H1 (cell line): ENCODE data around the gene RASL10A. TPM values are rescaled to one million over a fixed set of nuclear protein-coding genes. Genes with fewer than 3 reads are reported as not detected.

Experiments
- CTCF ChIA-PET: fragments of 300-600 bp; sonication (Branson Sonifier 250); formaldehyde crosslinking; loops from one replicate; lab custom pipeline; 2021; ENCODE audit not compliant: partially characterized antibody; lab: Charles Lee
- POLR2A ChIA-PET: fragments of 300-600 bp; sonication (Branson Sonifier 250); formaldehyde crosslinking; loops from one replicate; lab custom pipeline; 2021; ENCODE audit warnings: inconsistent platforms; ENCODE audit not compliant: partially characterized antibody; lab: Charles Lee
- DNase-seq, 2 experiments: peaks; one replicate each; pipeline versions ENCODE4 v3.0.0 to v3.0.0-alpha.2; 2010 to 2022; ENCODE audit warnings: low spot score in 2 of 2, low read depth in 1 of 2, mixed read lengths in 1 of 2
- FAIRE-seq: peaks from 2 replicates; lab custom pipeline; 2011; peaks lifted over from hg19 to GRCh38; lab: Jason Lieb, UNC
- H2AFZ ChIP-seq: 2 replicates; pipeline ENCODE4 v1.8.1; 2012; ENCODE audit warnings: low read length, inconsistent platforms
- H2AK5ac ChIP-seq: 2 replicates; pipeline ENCODE4 v1.6.1; 2013; ENCODE audit warnings: low read depth, low read length
- H2BK120ac ChIP-seq: replicated peaks from 2 replicates; pipeline ENCODE3; 2013; ENCODE audit warnings: low read depth, low read length, inconsistent platforms
- H2BK12ac ChIP-seq: 2 replicates; pipeline ENCODE4 v1.6.1; 2013; ENCODE audit warnings: low read depth, low read length
- H2BK15ac ChIP-seq: 2 replicates; pipeline ENCODE4 v1.6.1; 2013; ENCODE audit warnings: low read length
- H2BK20ac ChIP-seq: 2 replicates; pipeline ENCODE4 v1.6.1; 2013; ENCODE audit warnings: low read length
- H2BK5ac ChIP-seq: 2 replicates; pipeline ENCODE4 v1.6.1; 2013; ENCODE audit warnings: low read depth, low read length
- H3K14ac ChIP-seq: 2 replicates; pipeline ENCODE4 v1.6.1; 2013; ENCODE audit warnings: inconsistent platforms; ENCODE audit not compliant: insufficient read length
- H3K18ac ChIP-seq: 2 replicates; pipeline ENCODE4 v1.6.1; 2013; ENCODE audit warnings: low read length; ENCODE audit errors: extremely low read depth
- H3K23ac ChIP-seq: 2 replicates; pipeline ENCODE4 v1.6.1; 2013; ENCODE audit warnings: inconsistent platforms; ENCODE audit not compliant: insufficient read length
- H3K23me2 ChIP-seq: 2 replicates; pipeline ENCODE4 v1.6.1; 2013; ENCODE audit warnings: low read depth, low read length
- H3K27ac ChIP-seq: 2 replicates; pipeline ENCODE4 v1.6.1; 2011; ENCODE audit warnings: low read depth, low read length, inconsistent platforms
- H3K27me3 ChIP-seq, 4 experiments: replicated peaks in 1 of 4; 1 replicate in 1 of 4; 2 replicates in 3 of 4; pipeline versions ENCODE4 v1.6.1 to v1.8.1; 2011 to 2013; ENCODE audit warnings: low read length in 3 of 4, mild to moderate bottlenecking in 3 of 4, inconsistent platforms in 2 of 4, mixed read lengths in 2 of 4, moderate library complexity in 1 of 4; ENCODE audit not compliant: control insufficient read depth in 3 of 4, insufficient read depth in 3 of 4; ENCODE audit errors: extremely low read depth in 1 of 4
- H3K36me3 ChIP-seq, 4 experiments: 2 replicates each; pipeline versions ENCODE4 v1.6.1 to v1.8.1; 2011 to 2013; ENCODE audit warnings: mild to moderate bottlenecking in 4 of 4, low read length in 3 of 4, moderate library complexity in 2 of 4, control low read depth in 1 of 4, inconsistent platforms in 1 of 4; ENCODE audit not compliant: insufficient read depth in 4 of 4, control insufficient read depth in 2 of 4
- H3K4ac ChIP-seq: replicated peaks from 2 replicates; pipeline ENCODE3; 2013; ENCODE audit warnings: low read length, low read depth, mixed read lengths, inconsistent platforms; ENCODE audit not compliant: insufficient read length
- H3K4me1 ChIP-seq, 4 experiments: replicated peaks in 1 of 4; 1 replicate in 1 of 4; 2 replicates in 3 of 4; pipeline versions ENCODE4 v1.6.1 to v1.8.1; 2011 to 2013; ENCODE audit warnings: low read length in 3 of 4, inconsistent platforms in 2 of 4, mixed read lengths in 1 of 4; ENCODE audit not compliant: insufficient read depth in 4 of 4, control insufficient read depth in 3 of 4
- H3K4me2 ChIP-seq, 2 experiments: 2 replicates each; pipeline versions ENCODE4 v1.6.1 to v1.8.1; 2011 to 2013; ENCODE audit warnings: low read depth in 2 of 2, low read length in 2 of 2, control low read depth in 1 of 2, inconsistent platforms in 1 of 2, mild to moderate bottlenecking in 1 of 2; ENCODE audit not compliant: insufficient read depth in 1 of 2
- H3K4me3 ChIP-seq, 4 experiments: fragments of 200-600, 300-600 bp in 1 of 4; sonication (generic), shearing (Covaris generic), sonication (Bioruptor Twin) in 1 of 4; 2 replicates each; pipeline versions ENCODE4 v1.5.1 to v1.8.1; 2011 to 2016; ENCODE audit warnings: low read length in 4 of 4, low read depth in 3 of 4, control low read depth in 2 of 4, inconsistent platforms in 2 of 4, mild to moderate bottlenecking in 2 of 4, mixed read lengths in 1 of 4, moderate library complexity in 1 of 4; ENCODE audit not compliant: insufficient read depth in 2 of 4; ENCODE audit errors: extremely low read depth in 1 of 4
- H3K56ac ChIP-seq: replicated peaks from 2 replicates; pipeline ENCODE3; 2013; ENCODE audit warnings: low read depth, mild to moderate bottlenecking, mixed read lengths, low read length, inconsistent platforms; ENCODE audit not compliant: insufficient read length
- H3K79me1 ChIP-seq: 2 replicates; pipeline ENCODE4 v1.6.1; 2013; ENCODE audit warnings: low read depth, low read length, control low read depth
- H3K79me2 ChIP-seq, 2 experiments: 2 replicates each; pipeline versions ENCODE4 v1.6.1 to v1.8.1; 2012 to 2013; ENCODE audit warnings: low read length in 2 of 2, mild to moderate bottlenecking in 2 of 2, inconsistent platforms in 1 of 2; ENCODE audit not compliant: insufficient read depth in 2 of 2, control insufficient read depth in 1 of 2
- H3K9ac ChIP-seq, 4 experiments: replicated peaks in 1 of 4; 1 replicate in 1 of 4; 2 replicates in 3 of 4; pipeline versions ENCODE4 v1.6.1 to v1.8.1; 2011 to 2013; ENCODE audit warnings: low read depth in 3 of 4, low read length in 3 of 4, control low read depth in 2 of 4, mild to moderate bottlenecking in 2 of 4, moderate library complexity in 2 of 4, inconsistent platforms in 1 of 4; ENCODE audit errors: extremely low read depth in 1 of 4
- H3K9me3 ChIP-seq, 2 experiments: 2 replicates each; pipeline versions ENCODE4 v1.6.1 to v1.8.1; 2012 to 2013; ENCODE audit warnings: mild to moderate bottlenecking in 2 of 2, moderate library complexity in 2 of 2, control low read depth in 1 of 2, inconsistent platforms in 1 of 2, low read depth in 1 of 2, low read length in 1 of 2, mixed read lengths in 1 of 2; ENCODE audit not compliant: insufficient read depth in 2 of 2
- H4K20me1 ChIP-seq, 2 experiments: replicated peaks in 1 of 2; 2 replicates each; pipeline versions ENCODE3 to v1.8.1; 2011 to 2013; ENCODE audit warnings: inconsistent platforms in 2 of 2, low read length in 2 of 2, mild to moderate bottlenecking in 1 of 2; ENCODE audit not compliant: insufficient read depth in 2 of 2, control insufficient read depth in 1 of 2
- H4K5ac ChIP-seq: 2 replicates; pipeline ENCODE4 v1.6.1; 2013; ENCODE audit warnings: low read length, low read depth, mixed read lengths, inconsistent platforms; ENCODE audit not compliant: insufficient read length
- H4K8ac ChIP-seq: 2 replicates; pipeline ENCODE4 v1.8.0; 2013; ENCODE audit warnings: mild to moderate bottlenecking, moderate library complexity, low read length, inconsistent platforms; ENCODE audit not compliant: insufficient read depth; ENCODE audit errors: extremely low read depth
- H4K91ac ChIP-seq: replicated peaks from 2 replicates; pipeline ENCODE3; 2013; ENCODE audit warnings: low read length, mixed read lengths, inconsistent platforms; ENCODE audit not compliant: insufficient read length
- CHD2 ChIP-seq: IDR thresholded peaks from 2 replicates; pipeline ENCODE4 v1.6.1; 2012; ENCODE audit warnings: low read length, improper control_type of control experiment
- FOSL1 ChIP-seq: IDR thresholded peaks from 2 replicates; pipeline ENCODE4 v1.6.1; 2011; ENCODE audit warnings: mild to moderate bottlenecking, low read depth, low read length, moderate library complexity; ENCODE audit not compliant: insufficient read depth
- HDAC6 ChIP-seq: IDR thresholded peaks from one replicate; pipeline ENCODE4 v1.7.1; 2012; ENCODE audit warnings: low read depth, mild to moderate bottlenecking, inconsistent platforms, low read length, moderate library complexity
- RAD21 ChIP-seq, 2 experiments: IDR thresholded peaks in 1 of 2; conservative IDR thresholded peaks in 1 of 2; 2 replicates each; pipeline ENCODE4 v1.6.1; 2011; ENCODE audit warnings: low read depth in 2 of 2, low read length in 2 of 2, improper control_type of control experiment in 1 of 2, inconsistent platforms in 1 of 2, mild to moderate bottlenecking in 1 of 2, moderate library complexity in 1 of 2
- SUZ12 ChIP-seq: fragments of 200-600 bp; sonication (generic); IDR thresholded peaks from 2 replicates; pipeline ENCODE4 v1.6.1; 2012; ENCODE audit warnings: mild to moderate bottlenecking, inconsistent platforms, low read length, moderate library complexity, mixed read lengths
- TBP ChIP-seq: IDR thresholded peaks from 2 replicates; pipeline ENCODE4 v1.6.1; 2011; ENCODE audit warnings: low read depth, low read length, improper control_type of control experiment
- WGBS, 2 experiments: shearing (Covaris generic) in 1 of 2; methylation state at CpG; one replicate each; pipeline versions ENCODE4 v1.1.6 to v1.1.7; 2013 to 2015; ENCODE audit warnings: low lambda C conversion rate in 2 of 2, mixed read lengths in 2 of 2, inconsistent platforms in 1 of 2, low coverage in 1 of 2, missing lambda C conversion rate in 1 of 2; ENCODE audit not compliant: insufficient replicate concordance in 2 of 2, insufficient coverage in 1 of 2, insufficient read length in 1 of 2; ENCODE audit errors: extremely low coverage in 1 of 2, missing lambda C conversion rate in 1 of 2; 5-methylcytosine and 5-hydroxymethylcytosine counted together
- polyA plus RNA-seq, 7 experiments: library from polyadenylated mRNA; depleted of rRNA in 3 of 7; stranded (reverse) in 5 of 7; unstranded in 2 of 7; fragments of >200 nt in 5 of 7; fragments of 200-250 nt in 2 of 7; gene quantifications; 1 replicate in 5 of 7; 2 replicates in 1 of 7; 4 replicates in 1 of 7; pipeline versions ENCODE4 v1.2.1 to v1.2.3, GENCODE V29; 2011 to 2013; ENCODE audit warnings: missing spikeins in 2 of 7, mixed read lengths in 2 of 7
- total RNA-seq: library from RNA; stranded (reverse); fragmentation: NEBNext Ultra II Directional; extraction: Animal tissue kit (Norgen Biotek cat#: 25700); gene quantifications from 2 replicates; pipeline ENCODE4 v1.2.1, GENCODE V29; 2021
- TF ChIP-seq, protein P1 (sequence below): IDR thresholded peaks from 2 replicates; pipeline ENCODE4 v1.6.1; 2012; ENCODE audit warnings: inconsistent platforms
- TF ChIP-seq, protein P2 (sequence below): IDR thresholded peaks from 2 replicates; pipeline ENCODE4 v1.6.1; 2011; ENCODE audit warnings: low read depth, mild to moderate bottlenecking, low read length; ENCODE audit not compliant: insufficient read depth
- TF ChIP-seq, protein P3 (sequence below), 3 experiments: IDR thresholded peaks; 1 replicate in 2 of 3; 2 replicates in 1 of 3; pipeline versions ENCODE4 v1.5.1 to v1.6.1; 2011; ENCODE audit warnings: low read length in 3 of 3, mild to moderate bottlenecking in 3 of 3, inconsistent platforms in 2 of 3, low read depth in 1 of 3, moderate library complexity in 1 of 3; ENCODE audit not compliant: insufficient read depth in 1 of 3; ENCODE audit errors: control extremely low read depth in 1 of 3

Gene RASL10A
- total and polyA plus RNA-seq, 2 of the 8 experiments (the other 6 are each of a cell fraction or from before 2014, with no cell fraction given), result 1.1 to 1.5 TPM

DNA sequence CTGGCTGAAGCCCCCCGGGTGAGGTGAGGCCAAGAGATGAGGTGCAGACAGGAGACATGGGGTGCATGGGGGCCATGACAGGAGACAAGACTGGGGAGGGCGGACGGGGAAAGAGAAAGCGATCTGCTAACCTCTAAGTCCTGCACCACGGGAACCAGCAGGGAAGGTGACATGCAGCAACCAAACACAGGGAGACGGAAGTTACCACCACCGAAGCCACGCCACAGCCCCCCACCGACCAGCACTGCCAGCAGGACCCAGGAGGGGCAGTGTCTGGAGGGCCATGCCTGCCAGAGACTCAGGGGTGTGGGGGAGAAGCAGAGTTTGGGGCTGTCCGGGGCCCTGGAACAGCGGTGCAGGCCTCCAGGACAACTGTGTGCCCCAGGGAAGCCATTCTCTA, 14.1 kb upstream of the RASL10A start:
- WGBS, 2 experiments, result 92% methylated on average over 11 of the region's 11 CpGs; no CpG with 5 or more reads in 1 of the 2 experiments
- Histone ChIP-seq H3K14ac (no peak overlapping the region), H4K20me1 (peaks cover 3 to 6% of the 10 kb centered on the region in 2 experiments), H2AK5ac (no peak overlapping the region), H3K4me2 (no peak overlapping the region), H3K79me2 (no peaks in the 10 kb centered on the region), H4K5ac (no peak overlapping the region), H4K91ac (no peak overlapping the region), H2BK15ac (no peak overlapping the region), H3K4me1 (no peaks in the 10 kb centered on the region; a peak in 1 of 7 replicates), H3K9me3 (no peaks in the 10 kb centered on the region), H2AFZ (no peak overlapping the region), H3K18ac (no peak overlapping the region), H3K23ac (no peak overlapping the region), H2BK12ac (no peak overlapping the region), H3K36me3 (peaks cover 4 to 13% (median 11%) of the 10 kb centered on the region in 4 experiments; a peak in 7 of 8 replicates), H2BK5ac (no peak overlapping the region), H3K27ac (no peak overlapping the region), H2BK20ac (no peak overlapping the region), H3K27me3 (no peaks in the 10 kb centered on the region), H4K8ac (no peak overlapping the region), H2BK120ac (no peak overlapping the region), H3K56ac (no peak overlapping the region), H3K4ac (no peak overlapping the region), H3K9ac (no peak overlapping the region), H3K79me1 (no peaks in the 10 kb centered on the region), H3K4me3 (no peak overlapping the region), H3K23me2 (no peaks in the 10 kb centered on the region)
- ChIA-PET POLR2A (interaction anchor here (1.1 kb wide), 1 partner anchor 50 kb away, joined by 3 read pairs; no protein-coding TSS in a partner anchor), CTCF (interaction anchor here (1.2 kb wide), 2 partner anchors 21 to 24 kb away, joined by 3 to 4 read pairs; no protein-coding TSS in a partner anchor)
- DNase-seq, result no peak
- FAIRE-seq, result no peak
- TF ChIP-seq HDAC6 (no peak), CHD2 (no peak), FOSL1 (no peak), RAD21 (IDR thresholded peaks at IDR 0.05 in 1 of 2, conservative IDR thresholded peaks at IDR 0.05 in 1 of 2; ENCODE audit: low read depth in 2 of 2, low read length in 2 of 2) (no peak), TBP (no peak), SUZ12 (no peak)
- TF ChIP-seq, protein P1, sequence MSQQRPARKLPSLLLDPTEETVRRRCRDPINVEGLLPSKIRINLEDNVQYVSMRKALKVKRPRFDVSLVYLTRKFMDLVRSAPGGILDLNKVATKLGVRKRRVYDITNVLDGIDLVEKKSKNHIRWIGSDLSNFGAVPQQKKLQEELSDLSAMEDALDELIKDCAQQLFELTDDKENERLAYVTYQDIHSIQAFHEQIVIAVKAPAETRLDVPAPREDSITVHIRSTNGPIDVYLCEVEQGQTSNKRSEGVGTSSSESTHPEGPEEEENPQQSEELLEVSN, result no peak
- TF ChIP-seq, protein P2, sequence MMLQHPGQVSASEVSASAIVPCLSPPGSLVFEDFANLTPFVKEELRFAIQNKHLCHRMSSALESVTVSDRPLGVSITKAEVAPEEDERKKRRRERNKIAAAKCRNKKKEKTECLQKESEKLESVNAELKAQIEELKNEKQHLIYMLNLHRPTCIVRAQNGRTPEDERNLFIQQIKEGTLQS, result no peak
- TF ChIP-seq, protein P3, sequence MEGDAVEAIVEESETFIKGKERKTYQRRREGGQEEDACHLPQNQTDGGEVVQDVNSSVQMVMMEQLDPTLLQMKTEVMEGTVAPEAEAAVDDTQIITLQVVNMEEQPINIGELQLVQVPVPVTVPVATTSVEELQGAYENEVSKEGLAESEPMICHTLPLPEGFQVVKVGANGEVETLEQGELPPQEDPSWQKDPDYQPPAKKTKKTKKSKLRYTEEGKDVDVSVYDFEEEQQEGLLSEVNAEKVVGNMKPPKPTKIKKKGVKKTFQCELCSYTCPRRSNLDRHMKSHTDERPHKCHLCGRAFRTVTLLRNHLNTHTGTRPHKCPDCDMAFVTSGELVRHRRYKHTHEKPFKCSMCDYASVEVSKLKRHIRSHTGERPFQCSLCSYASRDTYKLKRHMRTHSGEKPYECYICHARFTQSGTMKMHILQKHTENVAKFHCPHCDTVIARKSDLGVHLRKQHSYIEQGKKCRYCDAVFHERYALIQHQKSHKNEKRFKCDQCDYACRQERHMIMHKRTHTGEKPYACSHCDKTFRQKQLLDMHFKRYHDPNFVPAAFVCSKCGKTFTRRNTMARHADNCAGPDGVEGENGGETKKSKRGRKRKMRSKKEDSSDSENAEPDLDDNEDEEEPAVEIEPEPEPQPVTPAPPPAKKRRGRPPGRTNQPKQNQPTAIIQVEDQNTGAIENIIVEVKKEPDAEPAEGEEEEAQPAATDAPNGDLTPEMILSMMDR (IDR thresholded peaks at IDR 0.05; ENCODE audit: control extremely low read depth in 1 of 3, insufficient read depth in 1 of 3, low read depth in 1 of 3, low read length in 3 of 3), result no peak
